Esophagus squamous epithelium (tissue), 5 donors: ENCODE data around the gene LCA5. TPM values are rescaled to one million over a fixed set of nuclear protein-coding genes. Genes with fewer than 3 reads are reported as not detected.

ENCODE experiments used
- DNase-seq: peaks from one replicate; lab custom pipeline; 2025; lab: John Stamatoyannopoulos, UW
- H3K27ac ChIP-seq, 4 donors: fragments of 200-600 bp; sonication (generic); one replicate each; pipeline ENCODE4 v1.5.1; 2016 to 2019; ENCODE audit warnings: mild to moderate bottlenecking in 1 of 4
- H3K27me3 ChIP-seq, 4 donors: fragments of 200-600 bp; sonication (generic); 1 replicate in 3 of 4; 2 replicates in 1 of 4; pipeline versions ENCODE4 v1.5.1 to v1.6.0; 2017 to 2021; ENCODE audit warnings: antibody characterized with exemption in 1 of 4
- H3K36me3 ChIP-seq, 3 donors: fragments of 200-600 bp; sonication (generic); one replicate each; pipeline ENCODE4 v1.5.1; 2016 to 2019
- H3K4me1 ChIP-seq, 3 donors: fragments of 200-600 bp; sonication (generic); one replicate each; pipeline ENCODE4 v1.5.1; 2017 to 2019
- H3K4me3 ChIP-seq, 4 donors: fragments of 200-600 bp; sonication (generic); 1 replicate in 3 of 4; 2 replicates in 1 of 4; pipeline ENCODE4 v1.5.1; 2016 to 2019; ENCODE audit warnings: mild to moderate bottlenecking in 2 of 4, moderate library complexity in 1 of 4
- H3K9me3 ChIP-seq, 3 donors: fragments of 200-600 bp; sonication (generic); one replicate each; pipeline ENCODE4 v1.5.1; 2016 to 2019
- POLR2A ChIP-seq, 4 donors: fragments of 450-650 bp; IDR thresholded peaks; one replicate each; pipeline ENCODE4 v1.6.1; 2017; ENCODE audit warnings: antibody characterized with exemption in 4 of 4, mild to moderate bottlenecking in 4 of 4, moderate library complexity in 3 of 4
- WGBS, 2 donors: methylation state at CpG; one replicate each; pipeline ENCODE4 v1.1.5; 2018; 5-methylcytosine and 5-hydroxymethylcytosine counted together
- intact Hi-C: fragments of 100-400 bp; cut with DNase I; formaldehyde crosslinking; loops from one replicate; pipeline ENCODE4 v1.15.0; 2022
- total RNA-seq, 4 donors: library from RNA; depleted of rRNA; stranded (reverse); fragments of >200 nt; gene quantifications; one replicate each; pipeline ENCODE4 v1.1.0, GENCODE V29; 2016
- TF ChIP-seq, protein P1 (sequence below), 6 experiments: fragments of 450-650 bp in 4 of 6; fragments of 200-600 bp in 2 of 6; sonication (generic) in 2 of 6; IDR thresholded peaks; one replicate each; pipeline ENCODE4 v1.5.1; 2016 to 2019; ENCODE audit warnings: antibody characterized with exemption in 6 of 6, mild to moderate bottlenecking in 4 of 6, moderate library complexity in 4 of 6
- donor health status: DM: yes; HTN: yes; CAD: no.

Gene LCA5
- total RNA-seq, 4 donors from 2014 or later = 1.2 to 3.6 (median 2.4) TPM

- TF ChIP-seq POLR2A (IDR thresholded peaks at IDR 0.05) = no peak
- TF ChIP-seq, protein P1, sequence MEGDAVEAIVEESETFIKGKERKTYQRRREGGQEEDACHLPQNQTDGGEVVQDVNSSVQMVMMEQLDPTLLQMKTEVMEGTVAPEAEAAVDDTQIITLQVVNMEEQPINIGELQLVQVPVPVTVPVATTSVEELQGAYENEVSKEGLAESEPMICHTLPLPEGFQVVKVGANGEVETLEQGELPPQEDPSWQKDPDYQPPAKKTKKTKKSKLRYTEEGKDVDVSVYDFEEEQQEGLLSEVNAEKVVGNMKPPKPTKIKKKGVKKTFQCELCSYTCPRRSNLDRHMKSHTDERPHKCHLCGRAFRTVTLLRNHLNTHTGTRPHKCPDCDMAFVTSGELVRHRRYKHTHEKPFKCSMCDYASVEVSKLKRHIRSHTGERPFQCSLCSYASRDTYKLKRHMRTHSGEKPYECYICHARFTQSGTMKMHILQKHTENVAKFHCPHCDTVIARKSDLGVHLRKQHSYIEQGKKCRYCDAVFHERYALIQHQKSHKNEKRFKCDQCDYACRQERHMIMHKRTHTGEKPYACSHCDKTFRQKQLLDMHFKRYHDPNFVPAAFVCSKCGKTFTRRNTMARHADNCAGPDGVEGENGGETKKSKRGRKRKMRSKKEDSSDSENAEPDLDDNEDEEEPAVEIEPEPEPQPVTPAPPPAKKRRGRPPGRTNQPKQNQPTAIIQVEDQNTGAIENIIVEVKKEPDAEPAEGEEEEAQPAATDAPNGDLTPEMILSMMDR (IDR thresholded peaks at IDR 0.05) = no peak
- no peak for DNase-seq
- Histone ChIP-seq H3K27me3 (no peaks in the 10 kb centered on the region), H3K4me3 (no peak overlapping the region), H3K4me1 (no peaks in the 10 kb centered on the region), H3K36me3 (peaks cover 0 to 26% (median 0%) of the 10 kb centered on the region in 3 donors), H3K9me3 (no peaks in the 10 kb centered on the region), H3K27ac (no peak overlapping the region)
- intact Hi-C loops = no loop called here
- WGBS, 2 donors = 93 to 97% methylated on average over 6 of the region's 6 CpGs
Observed at GRCh38 chr6:79512014-79512413, 25.2 kb downstream of the LCA5 start.

DNA sequence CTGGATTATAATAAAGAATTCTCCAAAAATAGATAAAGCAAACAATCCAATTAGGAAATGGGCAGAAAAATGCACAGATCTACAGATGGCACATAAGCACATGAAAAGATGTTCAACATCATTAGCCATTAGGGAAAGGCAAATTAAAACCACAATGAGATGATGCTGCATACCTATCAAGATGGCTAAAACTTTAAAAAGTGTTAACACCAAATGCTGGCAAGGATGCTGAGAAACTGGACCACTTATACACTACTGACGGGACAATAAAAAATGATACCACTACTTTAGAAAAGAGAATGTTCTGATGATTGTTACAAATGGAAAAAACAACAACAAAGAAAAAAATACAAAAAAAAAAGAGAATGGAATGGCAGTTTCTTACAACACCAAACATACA, 26.5 kb downstream of the LCA5 start:
- intact Hi-C loops = no loop called here
- H3K4me3 ChIP-seq = no peak overlapping the region
- H3K27me3 ChIP-seq = no peaks in the 10 kb centered on the region
- H3K4me1 ChIP-seq = no peaks in the 10 kb centered on the region
- 85 to 86% methylated on average over 1 of the region's 1 CpG for WGBS, 2 donors
- H3K36me3 ChIP-seq = peaks cover 0 to 26% (median 0%) of the 10 kb centered on the region in 3 donors
- DNase-seq = no peak
- H3K27ac ChIP-seq = no peak overlapping the region
- TF ChIP-seq, protein P1 (IDR thresholded peaks at IDR 0.05) = no peak
- H3K9me3 ChIP-seq = no peaks in the 10 kb centered on the region

DNA sequence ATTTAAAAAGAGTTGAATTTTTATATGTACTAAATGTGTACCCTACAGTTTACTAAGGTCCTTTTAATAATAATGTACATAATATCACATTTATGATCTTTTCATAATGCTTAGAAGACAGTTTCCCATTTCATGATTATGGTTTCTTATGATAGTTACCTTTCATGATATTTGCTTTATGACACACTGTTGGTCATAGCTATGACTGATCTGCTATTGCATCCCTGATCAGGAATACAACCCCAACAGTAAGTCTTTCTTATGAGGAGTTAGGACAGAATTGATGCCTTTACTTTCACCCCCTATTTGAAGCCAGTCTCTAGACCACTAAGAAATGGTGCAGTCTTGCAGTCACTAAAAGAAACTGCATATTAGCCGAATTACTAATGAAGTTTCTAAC, 31.0 kb downstream of the LCA5 start:
- H3K27me3 ChIP-seq = no peaks in the 10 kb centered on the region
- H3K27ac ChIP-seq = no peak overlapping the region
- no peaks in the 10 kb centered on the region for H3K9me3 ChIP-seq
- H3K4me1 ChIP-seq = no peaks in the 10 kb centered on the region
- H3K4me3 ChIP-seq = no peak overlapping the region
- DNase-seq = no peak
- peaks cover 0 to 5% (median 0%) of the 10 kb centered on the region in 3 donors for H3K36me3 ChIP-seq
- TF ChIP-seq, protein P1 (IDR thresholded peaks at IDR 0.05) = no peak
- TF ChIP-seq POLR2A (IDR thresholded peaks at IDR 0.05) = no peak
- 73 to 88% methylated on average over 1 of the region's 1 CpG for WGBS, 2 donors
- intact Hi-C loops = no loop called here

GRCh38 chr6:79504372-79504771, 32.9 kb downstream of the LCA5 start:
- WGBS, 2 donors = 89 to 95% methylated on average over 2 of the region's 2 CpGs
- Histone ChIP-seq H3K9me3 (no peaks in the 10 kb centered on the region), H3K4me3 (no peak overlapping the region), H3K36me3 (peaks cover 0 to 5% (median 0%) of the 10 kb centered on the region in 3 donors), H3K27ac (no peak overlapping the region), H3K27me3 (no peaks in the 10 kb centered on the region), H3K4me1 (no peaks in the 10 kb centered on the region)
- TF ChIP-seq POLR2A (IDR thresholded peaks at IDR 0.05) = no peak
- TF ChIP-seq, protein P1 (IDR thresholded peaks at IDR 0.05) = no peak
- no peak for DNase-seq
- intact Hi-C loops = no loop called here

- TF ChIP-seq, protein P1 (IDR thresholded peaks at IDR 0.05) = no peak
- TF ChIP-seq POLR2A (IDR thresholded peaks at IDR 0.05) = no peak
- no peaks in the 10 kb centered on the region for H3K4me1 ChIP-seq
- intact Hi-C loops = no loop called here
- no peak for DNase-seq
- no peaks in the 10 kb centered on the region for H3K27me3 ChIP-seq
- no peaks in the 10 kb centered on the region for H3K36me3 ChIP-seq
- H3K4me3 ChIP-seq = no peak overlapping the region
- H3K9me3 ChIP-seq = no peaks in the 10 kb centered on the region
- WGBS, 2 donors = 37 to 48% methylated on average over 1 of the region's 1 CpG
- H3K27ac ChIP-seq = no peak overlapping the region
Observed at GRCh38 chr6:79498842-79499241, 38.4 kb downstream of the LCA5 start.
